ENCODE measurements around the gene KCTD17.
A peak's percentile ranks its signal among the peaks of the same experiment; 100 is the strongest.

Gene KCTD17

DNA sequence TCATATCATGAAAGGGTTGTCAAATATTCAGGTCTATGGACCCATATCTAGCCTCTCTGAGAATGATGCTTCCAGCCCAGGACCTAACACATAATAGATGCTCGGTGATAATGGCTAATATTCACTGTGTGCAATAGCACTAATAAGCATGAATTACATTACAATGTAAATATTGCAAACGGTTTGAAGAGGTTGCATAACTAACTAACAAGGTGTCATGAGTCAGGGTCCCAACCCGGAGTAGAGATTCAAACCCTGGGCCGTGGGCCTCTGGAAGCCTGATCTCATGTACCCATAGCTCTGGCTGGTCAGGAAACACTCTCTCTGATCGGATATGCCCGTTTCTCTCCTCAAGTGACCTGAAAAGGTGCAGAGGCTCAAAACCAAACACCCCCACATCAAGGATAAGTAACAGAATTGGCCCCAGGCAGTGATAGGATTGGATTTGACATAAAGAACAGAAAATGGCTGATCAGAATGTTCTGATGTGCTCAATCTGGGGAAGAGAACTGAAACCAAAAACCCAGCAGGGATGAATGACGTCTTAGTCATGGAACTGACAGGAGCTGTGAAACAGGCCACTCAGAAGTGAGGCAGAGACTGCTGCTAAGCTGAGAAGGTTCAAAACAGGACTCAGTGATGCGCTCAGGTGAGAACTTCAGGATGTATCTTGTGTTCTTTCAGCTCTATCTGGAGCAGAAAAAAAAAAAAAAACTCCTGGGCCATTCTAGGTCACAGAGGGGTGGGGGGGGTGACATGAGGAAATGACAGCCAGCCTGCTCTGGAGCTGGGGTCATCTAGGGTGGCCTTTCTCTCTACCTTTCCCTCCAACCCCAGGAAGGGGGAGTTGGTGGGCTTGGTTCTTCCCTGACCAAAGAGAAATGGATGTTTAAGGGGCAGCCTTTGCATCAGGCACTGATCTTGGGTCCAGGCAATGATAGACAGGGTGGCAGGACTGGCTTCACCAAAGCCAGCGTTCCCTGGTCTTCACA, 6.6 kb upstream of the KCTD17 start:
- DNase-seq, result no peak

DNA sequence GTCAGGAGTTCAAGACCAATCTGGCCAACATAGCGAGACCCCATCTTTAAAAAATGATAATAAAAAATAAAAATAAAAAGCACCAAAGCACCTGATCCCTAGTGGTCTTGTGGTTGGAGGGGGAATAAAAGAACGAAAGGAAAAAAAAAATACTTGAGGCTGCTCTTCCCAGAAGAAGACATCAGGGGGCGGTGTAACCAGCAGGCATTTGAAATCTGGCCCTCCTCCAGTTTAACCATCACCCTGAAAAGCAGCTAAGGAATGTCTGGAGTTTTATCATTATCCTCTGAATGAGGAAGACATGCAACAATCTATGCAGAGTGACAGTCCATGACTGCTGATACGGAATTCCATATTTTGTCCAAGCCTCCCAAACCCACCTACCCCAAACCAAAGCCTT, 5.6 kb upstream of the KCTD17 start:
- H3K4me3 Mint-ChIP-seq, result no peak overlapping the region
- no peaks in the 10 kb centered on the region for H3K9me3 Mint-ChIP-seq
- H3K27me3 Mint-ChIP-seq, result no peaks in the 10 kb centered on the region
- no peaks in the 10 kb centered on the region for H3K36me3 Mint-ChIP-seq (ENCODE audit: low read depth)
- peaks cover 16% of the 10 kb centered on the region for H3K4me1 Mint-ChIP-seq (ENCODE audit: low read depth)
- H3K27ac Mint-ChIP-seq, result no peak overlapping the region
- no peak for DNase-seq

More for the DNA sequence above, 6.6 kb upstream of the KCTD17 start:
- H3K27ac Mint-ChIP-seq, result peak overlapping the region; percentile 29
- H3K27me3 Mint-ChIP-seq, result no peaks in the 10 kb centered on the region
- peaks cover 19% of the 10 kb centered on the region for H3K4me1 Mint-ChIP-seq (ENCODE audit: low read depth)
- H3K4me3 Mint-ChIP-seq, result no peak overlapping the region
- H3K9me3 Mint-ChIP-seq, result no peaks in the 10 kb centered on the region
- H3K36me3 Mint-ChIP-seq (ENCODE audit: low read depth), result no peaks in the 10 kb centered on the region

GRCh38 chr22:37046589-37046988, 5.0 kb upstream of the KCTD17 start:
- DNase-seq, result no peak
- Mint-ChIP-seq H3K36me3 (ENCODE audit: low read depth) (no peaks in the 10 kb centered on the region), H3K27me3 (no peaks in the 10 kb centered on the region), H3K27ac (no peak overlapping the region), H3K9me3 (no peaks in the 10 kb centered on the region), H3K4me3 (no peak overlapping the region), H3K4me1 (ENCODE audit: low read depth) (peaks cover 17% of the 10 kb centered on the region)

DNA sequence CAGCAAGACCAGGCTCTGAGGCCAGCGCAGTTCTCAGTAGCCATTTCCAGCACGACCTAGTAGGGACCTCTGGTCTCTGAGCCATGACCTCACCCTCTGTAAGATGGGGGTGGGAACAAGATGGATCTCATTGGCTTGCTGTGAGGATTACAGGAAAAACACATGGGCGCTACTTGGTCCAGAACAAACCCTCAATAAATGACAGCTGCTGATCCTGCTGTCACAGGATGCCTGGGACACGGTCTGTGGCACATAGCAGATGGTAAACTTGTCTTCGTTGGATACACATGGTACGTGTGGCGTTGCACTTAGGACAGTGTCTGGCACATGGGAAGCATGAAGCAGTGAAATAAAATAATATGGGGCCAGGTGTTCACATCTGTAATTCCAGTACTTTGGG, 4.5 kb upstream of the KCTD17 start:
- H3K27ac Mint-ChIP-seq, result no peak overlapping the region
- no peak for DNase-seq
- H3K4me3 Mint-ChIP-seq, result no peak overlapping the region
- peaks cover 17% of the 10 kb centered on the region for H3K4me1 Mint-ChIP-seq (ENCODE audit: low read depth)
- no peaks in the 10 kb centered on the region for H3K27me3 Mint-ChIP-seq
- H3K9me3 Mint-ChIP-seq, result no peaks in the 10 kb centered on the region
- H3K36me3 Mint-ChIP-seq (ENCODE audit: low read depth), result no peaks in the 10 kb centered on the region

DNA sequence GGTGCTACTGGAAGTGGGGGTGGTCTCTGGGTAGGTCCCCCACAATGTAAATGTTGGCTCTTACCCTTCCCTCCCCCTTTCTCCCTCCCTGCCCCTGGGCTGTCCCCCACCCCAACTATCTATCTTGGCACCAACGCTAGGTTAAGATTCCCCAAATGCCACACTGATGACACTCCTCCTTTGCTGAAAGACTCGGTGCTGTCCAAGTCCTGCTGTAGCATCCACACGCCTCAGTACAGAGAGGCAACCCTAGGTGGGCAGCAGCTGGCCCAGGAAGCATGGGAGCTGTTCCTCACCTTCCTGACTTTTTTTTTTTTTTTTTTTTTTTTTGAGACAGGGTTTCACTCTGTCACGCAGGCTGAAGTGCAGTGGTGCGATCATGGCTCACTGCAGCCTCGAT, 3.4 kb upstream of the KCTD17 start:
- Mint-ChIP-seq H3K27me3 (no peaks in the 10 kb centered on the region), H3K36me3 (ENCODE audit: low read depth) (peaks cover 3% of the 10 kb centered on the region)
- DNase-seq, result no peak

DNA sequence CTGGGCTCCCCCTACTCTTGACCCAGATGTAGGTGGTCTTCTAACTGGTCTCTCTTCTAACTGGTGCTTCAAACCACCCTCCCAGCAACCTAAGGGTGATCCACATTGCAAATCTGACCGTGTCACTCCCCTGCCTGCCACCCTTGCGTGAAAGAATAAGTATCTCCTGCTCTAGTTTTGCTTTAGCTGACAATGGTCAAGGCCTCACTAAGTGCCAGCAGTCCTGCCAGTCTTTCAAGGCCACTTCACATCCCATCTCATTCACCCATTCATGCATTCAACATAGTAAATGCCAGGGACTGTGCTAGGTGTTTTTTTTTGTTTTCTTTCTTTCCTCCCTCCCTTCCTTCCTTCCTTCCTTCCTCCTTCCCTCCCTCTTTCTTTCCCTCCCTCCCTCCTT, 2.3 kb upstream of the KCTD17 start:
- no peak for DNase-seq
- H3K4me3 Mint-ChIP-seq, result no peak overlapping the region
- H3K27ac Mint-ChIP-seq, result no peak overlapping the region
- H3K4me1 Mint-ChIP-seq (ENCODE audit: low read depth), result peaks cover 34% of the 10 kb centered on the region
- peaks cover 12% of the 10 kb centered on the region for H3K36me3 Mint-ChIP-seq (ENCODE audit: low read depth)
- H3K27me3 Mint-ChIP-seq, result no peaks in the 10 kb centered on the region
- no peaks in the 10 kb centered on the region for H3K9me3 Mint-ChIP-seq

More for the DNA sequence above, 3.4 kb upstream of the KCTD17 start:
- Mint-ChIP-seq H3K4me3 (no peak overlapping the region), H3K9me3 (no peaks in the 10 kb centered on the region), H3K27ac (no peak overlapping the region), H3K4me1 (ENCODE audit: low read depth) (peaks cover 27% of the 10 kb centered on the region)

GRCh38 chr22:37050913-37051312, 629 bp upstream of the KCTD17 start:
- Mint-ChIP-seq H3K36me3 (ENCODE audit: low read depth) (peaks cover 27% of the 10 kb centered on the region), H3K27ac (no peak overlapping the region), H3K4me3 (peak overlapping the region; percentile 82), H3K9me3 (no peaks in the 10 kb centered on the region), H3K4me1 (ENCODE audit: low read depth) (peaks cover 19% of the 10 kb centered on the region), H3K27me3 (no peaks in the 10 kb centered on the region)
- DNase-seq, result no peak

- H3K9me3 Mint-ChIP-seq, result no peaks in the 10 kb centered on the region
- peaks cover 44% of the 10 kb centered on the region for H3K36me3 Mint-ChIP-seq (ENCODE audit: low read depth)
- H3K27me3 Mint-ChIP-seq, result no peaks in the 10 kb centered on the region
- peaks cover 19% of the 10 kb centered on the region for H3K4me1 Mint-ChIP-seq (ENCODE audit: low read depth)
- no peak for DNase-seq
- peak overlapping the region; percentile 82 for H3K4me3 Mint-ChIP-seq
- peak overlapping the region; percentile 76 for H3K27ac Mint-ChIP-seq
Measured at GRCh38 chr22:37052386-37053309, 1.1 kb downstream of the KCTD17 start.

- H3K27ac Mint-ChIP-seq, result no peak overlapping the region
Measured at GRCh38 chr22:37053310-37054055, 1.9 kb downstream of the KCTD17 start.

GRCh38 chr22:37054056-37054395, 2.5 kb downstream of the KCTD17 start:
- Mint-ChIP-seq H3K4me1 (ENCODE audit: low read depth) (peaks cover 19% of the 10 kb centered on the region), H3K36me3 (ENCODE audit: low read depth) (peaks cover 57% of the 10 kb centered on the region), H3K4me3 (no peak overlapping the region), H3K27me3 (no peaks in the 10 kb centered on the region), H3K9me3 (no peaks in the 10 kb centered on the region), H3K27ac (no peak overlapping the region)
- DNase-seq, result no peak

More at GRCh38 chr22:37053310-37054055, 1.9 kb downstream of the KCTD17 start:
- no peak for DNase-seq
- H3K4me1 Mint-ChIP-seq (ENCODE audit: low read depth), result peaks cover 19% of the 10 kb centered on the region
- no peaks in the 10 kb centered on the region for H3K9me3 Mint-ChIP-seq
- no peaks in the 10 kb centered on the region for H3K27me3 Mint-ChIP-seq
- H3K4me3 Mint-ChIP-seq, result peak overlapping the region; percentile 82
- peaks cover 53% of the 10 kb centered on the region for H3K36me3 Mint-ChIP-seq (ENCODE audit: low read depth)

GRCh38 chr22:37054600-37055365, 3.2 kb downstream of the KCTD17 start:
- H3K4me1 Mint-ChIP-seq (ENCODE audit: low read depth), result peaks cover 22% of the 10 kb centered on the region
- no peaks in the 10 kb centered on the region for H3K27me3 Mint-ChIP-seq
- H3K4me3 Mint-ChIP-seq, result no peak overlapping the region
- no peak for DNase-seq
- peak overlapping the region; percentile 57 for H3K27ac Mint-ChIP-seq
- peaks cover 64% of the 10 kb centered on the region for H3K36me3 Mint-ChIP-seq (ENCODE audit: low read depth)
- no peaks in the 10 kb centered on the region for H3K9me3 Mint-ChIP-seq

DNA sequence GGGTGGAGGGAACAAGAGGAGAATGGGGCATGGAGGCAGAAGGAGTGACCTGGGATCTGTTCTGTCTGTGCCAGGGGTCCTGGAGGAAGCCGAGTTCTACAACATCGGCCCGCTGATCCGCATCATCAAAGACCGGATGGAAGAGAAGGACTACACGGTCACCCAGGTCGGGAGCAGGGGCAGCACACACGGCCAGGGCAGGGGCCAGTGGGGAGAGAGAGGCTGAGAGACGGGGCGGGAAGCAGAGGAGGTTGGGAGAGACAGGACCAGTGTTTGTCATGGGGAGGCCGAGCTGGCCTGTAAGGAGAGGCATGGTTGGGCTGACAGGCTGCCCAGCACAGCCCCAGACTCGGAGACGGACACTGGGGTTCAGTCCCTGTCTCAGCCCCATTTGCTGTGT, 4.7 kb downstream of the KCTD17 start:
- no peak for DNase-seq
- H3K4me1 Mint-ChIP-seq (ENCODE audit: low read depth), result peaks cover 36% of the 10 kb centered on the region
- peaks cover 77% of the 10 kb centered on the region for H3K36me3 Mint-ChIP-seq (ENCODE audit: low read depth)
- H3K9me3 Mint-ChIP-seq, result no peaks in the 10 kb centered on the region
- H3K27me3 Mint-ChIP-seq, result no peaks in the 10 kb centered on the region
- no peak overlapping the region for H3K27ac Mint-ChIP-seq
- no peak overlapping the region for H3K4me3 Mint-ChIP-seq

- Mint-ChIP-seq H3K9me3 (no peaks in the 10 kb centered on the region), H3K4me1 (ENCODE audit: low read depth) (peaks cover 42% of the 10 kb centered on the region), H3K4me3 (no peak overlapping the region), H3K27me3 (no peaks in the 10 kb centered on the region), H3K27ac (no peak overlapping the region), H3K36me3 (ENCODE audit: low read depth) (peaks cover 81% of the 10 kb centered on the region)
- DNase-seq, result no peak
Measured at GRCh38 chr22:37057226-37057625, 5.7 kb downstream of the KCTD17 start.

All from activated T-cell treated with anti-CD3 and anti-CD28 coated beads, Interleukin-2, amount 50 U/mL, for 24 hours (primary cell).